K562 (cell line): Measurements from ENCODE around the gene ZNF785. TPM values are rescaled to one million over a fixed set of nuclear protein-coding genes. Genes with fewer than 3 reads are reported as not detected.

ENCODE experiments used
- ATF7 ChIP-seq: fragments of 450-650 bp; IDR thresholded peaks from 2 replicates; pipeline ENCODE4 v1.7.1; 2014; ENCODE audit warnings: mild to moderate bottlenecking, moderate library complexity
- BCL6 ChIP-seq: fragments of 250-450 bp; sonication (Bioruptor Pico); IDR thresholded peaks from 2 replicates; pipeline ENCODE4 v1.4.0; 2020
- GABPA ChIP-seq: fragments of 200-800 bp; sonication (Bioruptor generic); conservative IDR thresholded peaks from 2 replicates; pipeline ENCODE4 v1.6.1; 2016; ENCODE audit warnings: low read depth, missing genetic modification characterization, missing compliant biosample characterization
- HEY1 ChIP-seq: fragments of 250-450 bp; sonication (Bioruptor Pico); IDR thresholded peaks from 2 replicates; pipeline ENCODE4 v1.5.0; 2020; ENCODE audit warnings: mild to moderate bottlenecking, moderate library complexity, borderline replicate concordance
- POLR2A ChIP-seq: fragments of 450-650 bp; conservative IDR thresholded peaks from 2 replicates; pipeline ENCODE4 v1.6.1; 2016
- ZNF431 ChIP-seq: sonication (generic); formaldehyde crosslinking; IDR thresholded peaks from 2 replicates; pipeline ENCODE4 v1.8.0; 2022; ENCODE audit warnings: mild to moderate bottlenecking, missing genetic modification reagents
- ZNF699 ChIP-seq: fragments of 250-450 bp; sonication (Bioruptor Pico); IDR thresholded peaks from 2 replicates; pipeline ENCODE4 v1.8.0; 2021; ENCODE audit warnings: mild to moderate bottlenecking, moderate library complexity; ENCODE audit not compliant: insufficient replicate concordance
- polyA plus RNA-seq, 8 experiments: library from polyadenylated mRNA; depleted of rRNA in 4 of 8; stranded (reverse) in 5 of 8; unstranded in 3 of 8; fragments of >200 nt; fragmentation: Nextera tagmentation in 2 of 8; fragmentation: Illumina TruSeq in 1 of 8; extraction: Ambion mirVana in 2 of 8; extraction: Trizol in 1 of 8; gene quantifications; 2 replicates each; pipeline versions ENCODE4 v1.2.1 to v1.2.3, GENCODE V29; 2011 to 2014; ENCODE audit warnings: inconsistent platforms in 1 of 8, missing spikeins in 1 of 8
- total RNA-seq, 7 experiments: library from RNA; depleted of rRNA in 6 of 7; stranded (reverse); fragments of >200 nt in 6 of 7; fragmentation: Illumina TruSeq in 2 of 7; extraction: Trizol in 2 of 7; gene quantifications; 2 replicates each; pipeline versions ENCODE4 v1.2.1 to v1.2.3, GENCODE V29; 2011 to 2021; ENCODE audit warnings: low replicate concordance in 1 of 7
- TF ChIP-seq, protein P1 (sequence below): fragments of 200-600 bp; sonication (generic); IDR thresholded peaks from one replicate; pipeline ENCODE4 v1.6.1; 2012; ENCODE audit warnings: mild to moderate bottlenecking, low read depth, low read length, inconsistent platforms
- TF ChIP-seq, protein P2 (sequence below): fragments of 200-800 bp; sonication (Bioruptor generic); IDR thresholded peaks from 2 replicates; pipeline ENCODE4 v1.6.1; 2016; ENCODE audit warnings: missing genetic modification characterization, missing compliant biosample characterization

The ZNF785 gene
- total and polyA plus RNA-seq, 9 of the 15 experiments (the other 6 are each of a cell fraction or from before 2014, with no cell fraction given) = 0.64 to 11.0 (median 6.4) TPM

DNA sequence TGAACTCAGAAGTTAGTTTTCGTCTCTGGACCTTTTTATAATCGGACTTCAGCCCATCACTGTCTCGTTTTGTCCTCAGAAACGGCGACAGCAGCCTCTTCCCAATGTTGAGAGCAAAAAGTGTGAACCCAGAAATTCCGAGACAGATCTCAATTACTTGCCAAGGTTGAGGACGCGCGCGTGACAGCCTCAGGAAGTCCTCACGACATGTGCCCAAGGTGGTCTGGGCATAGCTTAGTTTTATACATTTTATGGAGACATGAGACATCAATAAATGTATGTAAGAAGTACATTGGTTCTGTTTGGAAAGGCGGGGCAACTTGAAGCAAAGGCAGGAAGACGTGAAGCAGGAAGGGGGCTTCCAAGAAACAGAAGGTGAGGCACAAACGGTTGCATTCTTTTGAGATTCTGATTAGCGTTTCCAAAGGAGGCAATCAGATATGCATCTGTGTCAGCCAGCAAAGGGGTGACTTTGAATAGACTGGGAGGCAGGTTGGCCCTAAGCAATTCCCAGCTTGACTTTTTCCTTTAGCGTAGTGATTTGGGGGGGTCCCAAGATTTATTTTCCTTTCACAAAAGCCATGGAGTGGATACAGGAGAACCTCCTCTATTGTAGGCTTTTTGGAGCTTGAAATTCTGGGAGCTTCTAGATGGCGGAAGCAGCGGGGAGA lies 50.3 kb downstream of the ZNF785 start (continued):
- TF ChIP-seq, protein P1, sequence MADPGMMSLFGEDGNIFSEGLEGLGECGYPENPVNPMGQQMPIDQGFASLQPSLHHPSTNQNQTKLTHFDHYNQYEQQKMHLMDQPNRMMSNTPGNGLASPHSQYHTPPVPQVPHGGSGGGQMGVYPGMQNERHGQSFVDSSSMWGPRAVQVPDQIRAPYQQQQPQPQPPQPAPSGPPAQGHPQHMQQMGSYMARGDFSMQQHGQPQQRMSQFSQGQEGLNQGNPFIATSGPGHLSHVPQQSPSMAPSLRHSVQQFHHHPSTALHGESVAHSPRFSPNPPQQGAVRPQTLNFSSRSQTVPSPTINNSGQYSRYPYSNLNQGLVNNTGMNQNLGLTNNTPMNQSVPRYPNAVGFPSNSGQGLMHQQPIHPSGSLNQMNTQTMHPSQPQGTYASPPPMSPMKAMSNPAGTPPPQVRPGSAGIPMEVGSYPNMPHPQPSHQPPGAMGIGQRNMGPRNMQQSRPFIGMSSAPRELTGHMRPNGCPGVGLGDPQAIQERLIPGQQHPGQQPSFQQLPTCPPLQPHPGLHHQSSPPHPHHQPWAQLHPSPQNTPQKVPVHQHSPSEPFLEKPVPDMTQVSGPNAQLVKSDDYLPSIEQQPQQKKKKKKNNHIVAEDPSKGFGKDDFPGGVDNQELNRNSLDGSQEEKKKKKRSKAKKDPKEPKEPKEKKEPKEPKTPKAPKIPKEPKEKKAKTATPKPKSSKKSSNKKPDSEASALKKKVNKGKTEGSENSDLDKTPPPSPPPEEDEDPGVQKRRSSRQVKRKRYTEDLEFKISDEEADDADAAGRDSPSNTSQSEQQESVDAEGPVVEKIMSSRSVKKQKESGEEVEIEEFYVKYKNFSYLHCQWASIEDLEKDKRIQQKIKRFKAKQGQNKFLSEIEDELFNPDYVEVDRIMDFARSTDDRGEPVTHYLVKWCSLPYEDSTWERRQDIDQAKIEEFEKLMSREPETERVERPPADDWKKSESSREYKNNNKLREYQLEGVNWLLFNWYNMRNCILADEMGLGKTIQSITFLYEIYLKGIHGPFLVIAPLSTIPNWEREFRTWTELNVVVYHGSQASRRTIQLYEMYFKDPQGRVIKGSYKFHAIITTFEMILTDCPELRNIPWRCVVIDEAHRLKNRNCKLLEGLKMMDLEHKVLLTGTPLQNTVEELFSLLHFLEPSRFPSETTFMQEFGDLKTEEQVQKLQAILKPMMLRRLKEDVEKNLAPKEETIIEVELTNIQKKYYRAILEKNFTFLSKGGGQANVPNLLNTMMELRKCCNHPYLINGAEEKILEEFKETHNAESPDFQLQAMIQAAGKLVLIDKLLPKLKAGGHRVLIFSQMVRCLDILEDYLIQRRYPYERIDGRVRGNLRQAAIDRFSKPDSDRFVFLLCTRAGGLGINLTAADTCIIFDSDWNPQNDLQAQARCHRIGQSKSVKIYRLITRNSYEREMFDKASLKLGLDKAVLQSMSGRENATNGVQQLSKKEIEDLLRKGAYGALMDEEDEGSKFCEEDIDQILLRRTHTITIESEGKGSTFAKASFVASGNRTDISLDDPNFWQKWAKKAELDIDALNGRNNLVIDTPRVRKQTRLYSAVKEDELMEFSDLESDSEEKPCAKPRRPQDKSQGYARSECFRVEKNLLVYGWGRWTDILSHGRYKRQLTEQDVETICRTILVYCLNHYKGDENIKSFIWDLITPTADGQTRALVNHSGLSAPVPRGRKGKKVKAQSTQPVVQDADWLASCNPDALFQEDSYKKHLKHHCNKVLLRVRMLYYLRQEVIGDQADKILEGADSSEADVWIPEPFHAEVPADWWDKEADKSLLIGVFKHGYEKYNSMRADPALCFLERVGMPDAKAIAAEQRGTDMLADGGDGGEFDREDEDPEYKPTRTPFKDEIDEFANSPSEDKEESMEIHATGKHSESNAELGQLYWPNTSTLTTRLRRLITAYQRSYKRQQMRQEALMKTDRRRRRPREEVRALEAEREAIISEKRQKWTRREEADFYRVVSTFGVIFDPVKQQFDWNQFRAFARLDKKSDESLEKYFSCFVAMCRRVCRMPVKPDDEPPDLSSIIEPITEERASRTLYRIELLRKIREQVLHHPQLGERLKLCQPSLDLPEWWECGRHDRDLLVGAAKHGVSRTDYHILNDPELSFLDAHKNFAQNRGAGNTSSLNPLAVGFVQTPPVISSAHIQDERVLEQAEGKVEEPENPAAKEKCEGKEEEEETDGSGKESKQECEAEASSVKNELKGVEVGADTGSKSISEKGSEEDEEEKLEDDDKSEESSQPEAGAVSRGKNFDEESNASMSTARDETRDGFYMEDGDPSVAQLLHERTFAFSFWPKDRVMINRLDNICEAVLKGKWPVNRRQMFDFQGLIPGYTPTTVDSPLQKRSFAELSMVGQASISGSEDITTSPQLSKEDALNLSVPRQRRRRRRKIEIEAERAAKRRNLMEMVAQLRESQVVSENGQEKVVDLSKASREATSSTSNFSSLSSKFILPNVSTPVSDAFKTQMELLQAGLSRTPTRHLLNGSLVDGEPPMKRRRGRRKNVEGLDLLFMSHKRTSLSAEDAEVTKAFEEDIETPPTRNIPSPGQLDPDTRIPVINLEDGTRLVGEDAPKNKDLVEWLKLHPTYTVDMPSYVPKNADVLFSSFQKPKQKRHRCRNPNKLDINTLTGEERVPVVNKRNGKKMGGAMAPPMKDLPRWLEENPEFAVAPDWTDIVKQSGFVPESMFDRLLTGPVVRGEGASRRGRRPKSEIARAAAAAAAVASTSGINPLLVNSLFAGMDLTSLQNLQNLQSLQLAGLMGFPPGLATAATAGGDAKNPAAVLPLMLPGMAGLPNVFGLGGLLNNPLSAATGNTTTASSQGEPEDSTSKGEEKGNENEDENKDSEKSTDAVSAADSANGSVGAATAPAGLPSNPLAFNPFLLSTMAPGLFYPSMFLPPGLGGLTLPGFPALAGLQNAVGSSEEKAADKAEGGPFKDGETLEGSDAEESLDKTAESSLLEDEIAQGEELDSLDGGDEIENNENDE = no peak
- TF ChIP-seq ATF7 (peak; percentile 6; the same call in 1 of the 2 replicates), GABPA (tag) (peak; percentile 68), BCL6 (no peak), HEY1 (CRISPR knock-in tag) (0 out of 2 replicates have a peak, but pooled peaks have one; percentile 22), ZNF699 (CRISPR knock-in tag) (no peak), ZNF431 (CRISPR knock-in tag) (0 out of 2 replicates have a peak, but pooled peaks have one; percentile 13), POLR2A (peak; percentile 90)
- TF ChIP-seq, protein P2, sequence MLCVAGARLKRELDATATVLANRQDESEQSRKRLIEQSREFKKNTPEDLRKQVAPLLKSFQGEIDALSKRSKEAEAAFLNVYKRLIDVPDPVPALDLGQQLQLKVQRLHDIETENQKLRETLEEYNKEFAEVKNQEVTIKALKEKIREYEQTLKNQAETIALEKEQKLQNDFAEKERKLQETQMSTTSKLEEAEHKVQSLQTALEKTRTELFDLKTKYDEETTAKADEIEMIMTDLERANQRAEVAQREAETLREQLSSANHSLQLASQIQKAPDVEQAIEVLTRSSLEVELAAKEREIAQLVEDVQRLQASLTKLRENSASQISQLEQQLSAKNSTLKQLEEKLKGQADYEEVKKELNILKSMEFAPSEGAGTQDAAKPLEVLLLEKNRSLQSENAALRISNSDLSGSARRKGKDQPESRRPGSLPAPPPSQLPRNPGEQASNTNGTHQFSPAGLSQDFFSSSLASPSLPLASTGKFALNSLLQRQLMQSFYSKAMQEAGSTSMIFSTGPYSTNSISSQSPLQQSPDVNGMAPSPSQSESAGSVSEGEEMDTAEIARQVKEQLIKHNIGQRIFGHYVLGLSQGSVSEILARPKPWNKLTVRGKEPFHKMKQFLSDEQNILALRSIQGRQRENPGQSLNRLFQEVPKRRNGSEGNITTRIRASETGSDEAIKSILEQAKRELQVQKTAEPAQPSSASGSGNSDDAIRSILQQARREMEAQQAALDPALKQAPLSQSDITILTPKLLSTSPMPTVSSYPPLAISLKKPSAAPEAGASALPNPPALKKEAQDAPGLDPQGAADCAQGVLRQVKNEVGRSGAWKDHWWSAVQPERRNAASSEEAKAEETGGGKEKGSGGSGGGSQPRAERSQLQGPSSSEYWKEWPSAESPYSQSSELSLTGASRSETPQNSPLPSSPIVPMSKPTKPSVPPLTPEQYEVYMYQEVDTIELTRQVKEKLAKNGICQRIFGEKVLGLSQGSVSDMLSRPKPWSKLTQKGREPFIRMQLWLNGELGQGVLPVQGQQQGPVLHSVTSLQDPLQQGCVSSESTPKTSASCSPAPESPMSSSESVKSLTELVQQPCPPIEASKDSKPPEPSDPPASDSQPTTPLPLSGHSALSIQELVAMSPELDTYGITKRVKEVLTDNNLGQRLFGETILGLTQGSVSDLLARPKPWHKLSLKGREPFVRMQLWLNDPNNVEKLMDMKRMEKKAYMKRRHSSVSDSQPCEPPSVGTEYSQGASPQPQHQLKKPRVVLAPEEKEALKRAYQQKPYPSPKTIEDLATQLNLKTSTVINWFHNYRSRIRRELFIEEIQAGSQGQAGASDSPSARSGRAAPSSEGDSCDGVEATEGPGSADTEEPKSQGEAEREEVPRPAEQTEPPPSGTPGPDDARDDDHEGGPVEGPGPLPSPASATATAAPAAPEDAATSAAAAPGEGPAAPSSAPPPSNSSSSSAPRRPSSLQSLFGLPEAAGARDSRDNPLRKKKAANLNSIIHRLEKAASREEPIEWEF (CRISPR knock-in tag) = peak; percentile 85
